Mucosa of descending colon (tissue), 3 donors: ENCODE data around the gene GYS1. TPM values are rescaled to one million over a fixed set of nuclear protein-coding genes. Genes with fewer than 3 reads are reported as not detected.

Experiments
- ATAC-seq: fragments of 200-7000 bp; cut with Tn5 transposase; one replicate; pipeline ENCODE4 v1.9.1; 2020; ENCODE audit warnings: mild to moderate bottlenecking, moderate library complexity
- DNase-seq, 3 donors: peaks; one replicate each; pipeline ENCODE4 v3.0.0-alpha.2; 2020
- H3K36me3 ChIP-seq: fragments of 200-600 bp; one replicate; pipeline ENCODE4 v1.8.0; 2021; ENCODE audit warnings: low read depth, mild to moderate bottlenecking
- H3K4me1 ChIP-seq: fragments of 200-600 bp; one replicate; pipeline ENCODE4 v1.8.0; 2021; ENCODE audit warnings: low read depth, mild to moderate bottlenecking
- H3K4me3 ChIP-seq: fragments of 200-600 bp; one replicate; pipeline ENCODE4 v1.8.0; 2021; ENCODE audit warnings: mild to moderate bottlenecking
- H3K9me3 ChIP-seq: fragments of 200-600 bp; one replicate; pipeline ENCODE4 v1.8.0; 2021; ENCODE audit warnings: mild to moderate bottlenecking
- CTCF ChIP-seq: fragments of 200-600 bp; IDR thresholded peaks from one replicate; pipeline ENCODE4 v1.8.0; 2022; ENCODE audit warnings: antibody characterized with exemption, mild to moderate bottlenecking
- intact Hi-C, 2 donors: fragments of 100-400 bp; cut with DNase I in 1 of 2; cut with micrococcal nuclease in 1 of 2; formaldehyde crosslinking; loops; one replicate each; pipeline versions ENCODE4 v1.11.0 to v1.11.1; 2022; cut with DNase I, micrococcal nuclease
- total RNA-seq, 3 donors: library from RNA; stranded (reverse); fragmentation: NEBNext Ultra II Directional in 2 of 3; extraction: Animal tissue kit (Norgen Biotek cat#: 25700) in 2 of 3; gene quantifications; one replicate each; pipeline versions ENCODE4 v1.2.1 to v1.2.4, GENCODE V29; 2021 to 2023
- donor health status: DM: no; HTN: no; CAD: no; lungs with moderate emphysema.
- donor health status: DM: no; HTN: no; CAD: no.
- donor health status: DM: no; HTN: yes; CAD: no.

GYS1 gene
- total RNA-seq, 3 donors from 2014 or later, result 40.1 to 49.3 (median 40.2) TPM

GRCh38 chr19:48991873-48992580, 1.1 kb downstream of the GYS1 start:
- Histone ChIP-seq H3K36me3 (no peaks in the 10 kb centered on the region), H3K4me1 (peaks cover 23% of the 10 kb centered on the region), H3K9me3 (no peaks in the 10 kb centered on the region), H3K4me3 (peak overlapping the region; percentile 57)
- DNase-seq, result peak in 2 of 3 donors; percentile 58 to 69
- peak; percentile 45 for ATAC-seq
- intact Hi-C loops, result no loop called here
- no peak for TF ChIP-seq CTCF

- Histone ChIP-seq H3K4me3 (no peak overlapping the region), H3K36me3 (no peaks in the 10 kb centered on the region), H3K9me3 (no peaks in the 10 kb centered on the region), H3K4me1 (peaks cover 23% of the 10 kb centered on the region)
- DNase-seq, result no peak
- TF ChIP-seq CTCF, result no peak
- no peak for ATAC-seq
- intact Hi-C loops, result no loop called here
Observed at GRCh38 chr19:48991011-48991609, 2.0 kb downstream of the GYS1 start.

DNA sequence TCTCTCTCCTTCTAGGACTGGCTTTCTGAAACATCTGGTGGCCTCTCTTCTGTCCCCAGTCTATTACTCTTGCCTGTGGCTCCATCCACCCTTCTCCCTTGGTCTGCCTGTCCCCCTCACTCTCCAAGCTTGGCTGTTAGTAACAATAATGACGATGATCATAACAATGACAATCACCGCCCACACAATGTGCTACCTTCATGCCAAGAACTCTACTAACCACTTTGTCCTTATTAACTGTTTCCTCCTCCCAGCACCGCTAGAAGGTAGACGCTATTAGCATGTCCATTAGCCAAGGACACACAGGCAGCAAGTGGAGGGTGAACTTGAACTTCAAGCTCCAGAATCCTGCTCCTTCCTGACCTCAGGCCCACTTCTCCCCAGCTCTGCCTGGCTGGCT, 2.7 kb downstream of the GYS1 start:
- H3K4me1 ChIP-seq, result peaks cover 23% of the 10 kb centered on the region
- ATAC-seq (no peak), DNase-seq (no peak)
- H3K36me3 ChIP-seq, result no peaks in the 10 kb centered on the region
- intact Hi-C loops, result no loop called here
- H3K4me3 ChIP-seq, result no peak overlapping the region
- TF ChIP-seq CTCF, result no peak
- H3K9me3 ChIP-seq, result no peaks in the 10 kb centered on the region

DNA sequence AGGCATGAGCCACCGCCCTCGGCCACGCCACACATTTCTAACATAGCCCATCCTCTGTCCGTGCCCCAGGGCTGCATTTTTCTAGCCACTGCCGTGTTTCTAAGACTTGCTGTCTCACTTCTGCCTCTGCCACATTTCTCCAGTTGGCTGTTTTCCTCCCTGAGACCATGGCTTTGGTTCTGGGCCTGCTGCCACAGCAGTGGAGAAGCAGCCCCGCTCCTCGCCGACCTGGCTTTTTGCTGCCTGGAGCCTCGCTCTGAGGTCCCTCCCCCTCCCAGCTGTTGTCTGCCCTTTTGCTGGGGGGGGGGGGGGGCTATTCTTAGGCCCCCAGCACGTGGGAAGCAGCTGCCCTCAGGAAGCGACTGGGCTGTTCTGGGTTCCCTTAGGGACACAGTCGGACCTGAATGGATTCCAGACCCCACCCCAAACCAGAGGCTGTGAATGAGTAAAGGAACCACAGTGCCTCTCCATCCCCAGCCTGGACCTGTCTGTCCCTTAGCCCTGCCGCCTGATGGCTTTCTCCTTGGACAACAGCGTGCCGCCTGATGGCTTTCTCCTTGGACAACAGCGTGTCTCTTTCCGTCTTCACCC, 3.3 kb downstream of the GYS1 start:
- DNase-seq, result no peak
- Histone ChIP-seq H3K4me3 (no peak overlapping the region), H3K9me3 (no peaks in the 10 kb centered on the region), H3K36me3 (no peaks in the 10 kb centered on the region), H3K4me1 (peaks cover 20% of the 10 kb centered on the region)
- no peak for ATAC-seq
- intact Hi-C loops, result no loop called here
- TF ChIP-seq CTCF, result no peak

DNA sequence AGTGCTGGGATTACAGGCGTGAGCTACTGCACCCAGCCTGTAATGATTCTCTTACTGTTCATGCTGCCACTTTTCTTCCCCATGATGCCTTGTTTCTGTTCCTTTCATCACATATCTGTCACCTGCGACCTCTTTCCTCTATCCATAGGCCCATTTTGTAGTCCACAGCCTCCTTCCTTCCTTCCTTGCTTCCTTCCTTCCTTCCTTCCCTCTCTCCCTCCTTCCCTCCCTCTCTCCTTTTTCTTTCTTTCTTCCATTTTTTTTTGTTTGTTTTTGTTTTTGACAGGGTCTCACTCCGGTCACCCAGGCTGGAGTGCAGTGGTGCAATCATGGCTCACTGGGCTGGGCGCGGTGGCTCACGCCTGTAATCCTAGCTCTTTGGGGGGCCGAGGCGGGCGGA, 4.2 kb downstream of the GYS1 start:
- DNase-seq, result no peak
- TF ChIP-seq CTCF, result no peak
- ATAC-seq, result no peak
- intact Hi-C loops, result no loop called here
- H3K4me1 ChIP-seq, result peaks cover 12% of the 10 kb centered on the region
- H3K4me3 ChIP-seq, result no peak overlapping the region
- no peaks in the 10 kb centered on the region for H3K9me3 ChIP-seq
- no peaks in the 10 kb centered on the region for H3K36me3 ChIP-seq
